Ovary (tissue), 9 donors: ENCODE results near the gene HNRNPUL1. TPM values are rescaled to one million over a fixed set of nuclear protein-coding genes. Genes with fewer than 3 reads are reported as not detected.

Experiments
- DNase-seq, 5 donors: peaks; one replicate each; pipeline ENCODE4 v3.0.0-alpha.2; 2019 to 2020
- H3K27ac ChIP-seq, 2 donors: fragments of 200-600 bp; one replicate each; pipeline versions ENCODE4 v1.5.1 to v1.8.0; 2019 to 2022
- H3K27me3 ChIP-seq: fragments of 200-600 bp; one replicate; pipeline ENCODE4 v1.8.0; 2022
- H3K36me3 ChIP-seq: fragments of 200-600 bp; sonication (generic); one replicate; pipeline ENCODE4 v1.5.1; 2019
- H3K4me1 ChIP-seq: one replicate; pipeline ENCODE4 v1.8.1; 2013; ENCODE audit warnings: mild to moderate bottlenecking, moderate library complexity; ENCODE audit not compliant: insufficient read depth
- H3K4me3 ChIP-seq: fragments of 200-600 bp; sonication (generic); one replicate; pipeline ENCODE4 v1.5.1; 2017
- H3K9me3 ChIP-seq, 2 donors: fragments of 200-600 bp in 1 of 2; sonication (generic) in 1 of 2; one replicate each; pipeline versions ENCODE4 v1.5.1 to v1.8.1; 2013 to 2019; ENCODE audit warnings: mild to moderate bottlenecking in 1 of 2, moderate library complexity in 1 of 2
- CTCF ChIP-seq, 3 donors: fragments of 450-650 bp in 2 of 3; fragments of 200-600 bp in 1 of 3; IDR thresholded peaks; one replicate each; pipeline versions ENCODE4 v1.5.1 to v1.8.0; 2016 to 2022; ENCODE audit warnings: antibody characterized with exemption in 3 of 3, mild to moderate bottlenecking in 1 of 3
- EP300 ChIP-seq: sonication (generic); formaldehyde crosslinking; IDR thresholded peaks from one replicate; pipeline ENCODE4 v1.6.1; 2017; ENCODE audit warnings: antibody characterized with exemption
- POLR2A ChIP-seq: fragments of 450-650 bp; IDR thresholded peaks from one replicate; pipeline ENCODE4 v1.6.1; 2017; ENCODE audit warnings: antibody characterized with exemption, mild to moderate bottlenecking, moderate library complexity
- WGBS, 3 donors: extraction: QIAGEN DNeasy Blood & Tissue Kit in 1 of 3; methylation state at CpG; one replicate each; pipeline versions ENCODE4 v1.1.5 to v1.1.7; 2013 to 2017; 5-methylcytosine and 5-hydroxymethylcytosine counted together
- intact Hi-C, 4 donors: fragments of 100-400 bp; cut with DNase I; formaldehyde crosslinking; loops; one replicate each; pipeline versions ENCODE4 v1.11.0 to v1.15.1; 2022 to 2023
- polyA plus RNA-seq, 2 donors: library from polyadenylated mRNA; stranded (reverse); fragments of 200-250 nt in 1 of 2; fragments of 350-450 nt in 1 of 2; fragmentation: Illumina TruSeq in 1 of 2; extraction: RNeasy Lipid Tissue Mini Kit (QIAGEN cat#74804) in 1 of 2; gene quantifications; one replicate each; pipeline ENCODE4 v1.2.3, GENCODE V29; 2013 to 2014
- total RNA-seq, 7 donors: library from RNA; depleted of rRNA in 2 of 7; stranded (reverse); fragments of >200 nt in 2 of 7; fragmentation: NEBNext Ultra II Directional in 3 of 7; extraction: Animal tissue kit (Norgen Biotek cat#: 25700) in 3 of 7; gene quantifications; one replicate each; pipeline versions ENCODE4 v1.1.0 to v1.2.4, GENCODE V29; 2016 to 2023
- donor health status: DM: no; HTN: no; CAD: no; lungs with moderate emphysema.
- donor health status: DM: no; HTN: no; CAD: no.
- donor health status: Bipolar disorder and iron deficiency.
- donor health status: DM: yes; HTN: yes; CAD: no.
- donor health status: DM: no; HTN: no; CAD: no.
- donor health status: DM: yes; HTN: yes; CAD: no.

Gene HNRNPUL1
- total and polyA plus RNA-seq, 9 donors = 102 to 259 (median 211) TPM

GRCh38 chr19:41320568-41320967, 56.4 kb downstream of the HNRNPUL1 start:
- TF ChIP-seq CTCF (IDR thresholded peaks at IDR 0.05) (no peak), POLR2A (no peak), EP300 (no peak)
- peaks cover 30% of the 10 kb centered on the region for H3K4me1 ChIP-seq
- WGBS, 3 donors = 83 to 89% (median 87%) methylated on average over 4 of the region's 4 CpGs
- H3K4me3 ChIP-seq = no peak overlapping the region
- intact Hi-C loops = loop anchor here in 1 of 4 donors (10.0 kb wide), 1 partner anchor 114 kb away; the partner anchor contains the start of gene DMAC2
- no peaks in the 10 kb centered on the region for H3K27me3 ChIP-seq
- no peaks in the 10 kb centered on the region for H3K9me3 ChIP-seq
- no peak for DNase-seq
- H3K36me3 ChIP-seq = no peaks in the 10 kb centered on the region
- no peak overlapping the region for H3K27ac ChIP-seq

- Histone ChIP-seq H3K36me3 (no peaks in the 10 kb centered on the region), H3K9me3 (no peaks in the 10 kb centered on the region), H3K4me1 (peaks cover 34% of the 10 kb centered on the region), H3K27me3 (no peaks in the 10 kb centered on the region), H3K4me3 (no peak overlapping the region), H3K27ac (no peak overlapping the region)
- WGBS, 3 donors = 68 to 89% (median 85%) methylated on average over 7 of the region's 7 CpGs
- TF ChIP-seq POLR2A (no peak), EP300 (no peak), CTCF (IDR thresholded peaks at IDR 0.05) (no peak)
- intact Hi-C loops = loop anchor here in 1 of 4 donors (10.0 kb wide), 1 partner anchor 114 kb away; the partner anchor contains the start of gene DMAC2
- no peak for DNase-seq
These were observed 57.0 kb downstream of the HNRNPUL1 start for GRCh38 chr19:41321204-41321599.

- peak; percentile 49 to 72 (median 60) for DNase-seq
- H3K36me3 ChIP-seq = no peaks in the 10 kb centered on the region
- H3K27ac ChIP-seq = peak overlapping the region; percentile 63 to 93
- no peak for TF ChIP-seq POLR2A
- TF ChIP-seq CTCF (IDR thresholded peaks at IDR 0.05) = peak in 2 of 3 donors; percentile 31 to 67
- H3K4me1 ChIP-seq = peaks cover 36% of the 10 kb centered on the region
- 44 to 52% (median 48%) methylated on average over 10 of the region's 10 CpGs for WGBS, 3 donors
- H3K4me3 ChIP-seq = no peak overlapping the region
- H3K9me3 ChIP-seq = no peaks in the 10 kb centered on the region
- intact Hi-C loops = loop anchor here in 1 of 4 donors (10.0 kb wide), 1 partner anchor 113 kb away; the partner anchor contains the start of gene DMAC2
- no peaks in the 10 kb centered on the region for H3K27me3 ChIP-seq
These were observed 57.6 kb downstream of the HNRNPUL1 start for GRCh38 chr19:41321600-41322270.

- H3K27ac ChIP-seq = peak overlapping the region; percentile 83 to 93
- WGBS, 3 donors = 76 to 81% (median 76%) methylated on average over 11 of the region's 11 CpGs
- H3K4me1 ChIP-seq = peaks cover 36% of the 10 kb centered on the region
- DNase-seq = peak in 2 of 5 donors; percentile 42 to 58
- no peaks in the 10 kb centered on the region for H3K9me3 ChIP-seq
- H3K27me3 ChIP-seq = no peaks in the 10 kb centered on the region
- H3K4me3 ChIP-seq = no peak overlapping the region
- no peaks in the 10 kb centered on the region for H3K36me3 ChIP-seq
- intact Hi-C loops = loop anchor here in 1 of 4 donors (10.0 kb wide), 1 partner anchor 112 kb away; the partner anchor contains the start of gene DMAC2
- TF ChIP-seq EP300 (no peak), CTCF (IDR thresholded peaks at IDR 0.05) (no peak), POLR2A (no peak)
These were observed 58.3 kb downstream of the HNRNPUL1 start for GRCh38 chr19:41322451-41322850.
